ENCODE results near the gene IWS1. TPM values are rescaled to one million over a fixed set of nuclear protein-coding genes. Genes with fewer than 3 reads are reported as not detected.
A peak's percentile ranks its signal among the peaks of the same experiment; 100 is the strongest.

IWS1 gene
- total RNA-seq (45.9 and 58.5 TPM in 2 replicates), polyA plus RNA-seq (47.8 and 49.3 TPM in 2 replicates)

GRCh38 chr2:127526132-127527000 is at the start of gene IWS1:
TSS of gene IWS1 (minus strand) at chr2:127526489. CDS start at chr2:127526208, 281 bp downstream.
- Histone ChIP-seq H4K20me1 (ENCODE audit: insufficient read depth, poor library complexity, severe bottlenecking) (peaks cover 6% of the 10 kb centered on the region), H3K27ac (peak within 1 kb of the TSS; percentile 93), H2AFZ (peak within 1 kb of the TSS; percentile 61), H3K9me2 (replicated peaks; ENCODE audit: insufficient read depth) (no peaks in the 10 kb centered on the region), H3K4me3 (peak within 1 kb of the TSS; percentile 65), H3K4me2 (peak within 1 kb of the TSS; percentile 82), H3K4me1 (ENCODE audit: insufficient read depth) (peaks cover 15% of the 10 kb centered on the region), H3K9me3 (ENCODE audit: low read depth) (no peaks in the 10 kb centered on the region), H3K79me2 (peaks cover 47% of the 10 kb centered on the region), H3K27me3 (no peaks in the 10 kb centered on the region), H3K36me3 (replicated peaks; ENCODE audit: insufficient read depth, low read depth) (no peaks in the 10 kb centered on the region)
- TF ChIP-seq EZH2 (IDR thresholded peaks at IDR 0.05; ENCODE audit: borderline replicate concordance) (no peak), CTCF (IDR thresholded peaks at IDR 0.05; ENCODE audit: poor library complexity) (peak; percentile 19)
- under 1% methylated on average over 66 of the region's 70 CpGs for WGBS (ENCODE audit: low lambda C conversion rate, missing lambda C conversion rate)
- peak; percentile 99 for DNase-seq (ENCODE audit: low spot score)

- 74% methylated on average over 11 of the region's 11 CpGs for WGBS (ENCODE audit: low lambda C conversion rate, missing lambda C conversion rate)
- Histone ChIP-seq H4K20me1 (ENCODE audit: insufficient read depth, poor library complexity, severe bottlenecking) (no peaks in the 10 kb centered on the region), H3K9me2 (replicated peaks; ENCODE audit: insufficient read depth) (no peaks in the 10 kb centered on the region), H2AFZ (no peak overlapping the region), H3K4me3 (no peak overlapping the region), H3K9me3 (ENCODE audit: low read depth) (no peaks in the 10 kb centered on the region), H3K27me3 (no peaks in the 10 kb centered on the region), H3K4me1 (ENCODE audit: insufficient read depth) (peaks cover 3% of the 10 kb centered on the region), H3K27ac (peak overlapping the region; percentile 72), H3K36me3 (replicated peaks; ENCODE audit: insufficient read depth, low read depth) (no peaks in the 10 kb centered on the region), H3K79me2 (no peaks in the 10 kb centered on the region), H3K4me2 (peak overlapping the region; percentile 34)
- no peak for DNase-seq (ENCODE audit: low spot score)
- no peak for TF ChIP-seq CTCF (IDR thresholded peaks at IDR 0.05; ENCODE audit: poor library complexity)
- TF ChIP-seq EZH2phosphoT487 (IDR thresholded peaks at IDR 0.05; ENCODE audit: low read depth, severe bottlenecking, unreplicated experiment), result no peak
- no peak for TF ChIP-seq EZH2 (IDR thresholded peaks at IDR 0.05; ENCODE audit: borderline replicate concordance)
Measured at GRCh38 chr2:127575941-127576432, 49.7 kb upstream of the IWS1 start.

GRCh38 chr2:127575185-127575765 is 49.0 kb upstream of the IWS1 start:
- no peak overlapping the region for H3K4me3 ChIP-seq
- no peak overlapping the region for H3K4me2 ChIP-seq
- H4K20me1 ChIP-seq (ENCODE audit: insufficient read depth, poor library complexity, severe bottlenecking), result no peaks in the 10 kb centered on the region
- H3K79me2 ChIP-seq, result no peaks in the 10 kb centered on the region
- H3K9me2 ChIP-seq (replicated peaks; ENCODE audit: insufficient read depth), result no peaks in the 10 kb centered on the region
- H3K9me3 ChIP-seq (ENCODE audit: low read depth), result no peaks in the 10 kb centered on the region
- TF ChIP-seq CTCF (IDR thresholded peaks at IDR 0.05; ENCODE audit: poor library complexity) (no peak), EZH2 (IDR thresholded peaks at IDR 0.05; ENCODE audit: borderline replicate concordance) (no peak), EZH2phosphoT487 (IDR thresholded peaks at IDR 0.05; ENCODE audit: low read depth, severe bottlenecking, unreplicated experiment) (no peak)
- H2AFZ ChIP-seq, result no peak overlapping the region
- H3K4me1 ChIP-seq (ENCODE audit: insufficient read depth), result peaks cover 3% of the 10 kb centered on the region
- no peak for DNase-seq (ENCODE audit: low spot score)
- H3K27me3 ChIP-seq, result no peaks in the 10 kb centered on the region
- 92% methylated on average over 4 of the region's 4 CpGs for WGBS (ENCODE audit: low lambda C conversion rate, missing lambda C conversion rate)
- H3K36me3 ChIP-seq (replicated peaks; ENCODE audit: insufficient read depth, low read depth), result no peaks in the 10 kb centered on the region
- peak overlapping the region; percentile 72 for H3K27ac ChIP-seq
